Panc1 (cell line): ENCODE results near the gene AGPAT3.

Experiments used
- SIN3A ChIP-seq: IDR thresholded peaks from 2 replicates; pipeline ENCODE4 v1.6.1; 2012; ENCODE audit warnings: low read depth, mild to moderate bottlenecking, low read length, moderate library complexity, borderline replicate concordance; ENCODE audit not compliant: insufficient read depth
- TF ChIP-seq, protein P1 (sequence below): fragments of 450-650 bp; IDR thresholded peaks from 2 replicates; pipeline ENCODE4 v1.5.1; 2017; ENCODE audit warnings: mild to moderate bottlenecking

GRCh38 chr21:43959231-43960116, 94.5 kb downstream of the AGPAT3 start:
- no peak for TF ChIP-seq SIN3A
- TF ChIP-seq, protein P1, sequence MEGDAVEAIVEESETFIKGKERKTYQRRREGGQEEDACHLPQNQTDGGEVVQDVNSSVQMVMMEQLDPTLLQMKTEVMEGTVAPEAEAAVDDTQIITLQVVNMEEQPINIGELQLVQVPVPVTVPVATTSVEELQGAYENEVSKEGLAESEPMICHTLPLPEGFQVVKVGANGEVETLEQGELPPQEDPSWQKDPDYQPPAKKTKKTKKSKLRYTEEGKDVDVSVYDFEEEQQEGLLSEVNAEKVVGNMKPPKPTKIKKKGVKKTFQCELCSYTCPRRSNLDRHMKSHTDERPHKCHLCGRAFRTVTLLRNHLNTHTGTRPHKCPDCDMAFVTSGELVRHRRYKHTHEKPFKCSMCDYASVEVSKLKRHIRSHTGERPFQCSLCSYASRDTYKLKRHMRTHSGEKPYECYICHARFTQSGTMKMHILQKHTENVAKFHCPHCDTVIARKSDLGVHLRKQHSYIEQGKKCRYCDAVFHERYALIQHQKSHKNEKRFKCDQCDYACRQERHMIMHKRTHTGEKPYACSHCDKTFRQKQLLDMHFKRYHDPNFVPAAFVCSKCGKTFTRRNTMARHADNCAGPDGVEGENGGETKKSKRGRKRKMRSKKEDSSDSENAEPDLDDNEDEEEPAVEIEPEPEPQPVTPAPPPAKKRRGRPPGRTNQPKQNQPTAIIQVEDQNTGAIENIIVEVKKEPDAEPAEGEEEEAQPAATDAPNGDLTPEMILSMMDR = no peak
